K562 (cell line): ENCODE data around the gene NFKBIA. TPM values are rescaled to one million over a fixed set of nuclear protein-coding genes. Genes with fewer than 3 reads are reported as not detected.
A peak's percentile ranks its signal among the peaks of the same experiment; 100 is the strongest.

Experiments
- ATAC-seq: fragments of 200-7000 bp; cut with Tn5 transposase; 3 replicates; pipeline ENCODE4 v1.9.1; 2020; ENCODE audit warnings: moderate library complexity
- BruUV-seq: library from RNA; stranded (reverse); fragments of 400-500 nt; replicated peaks from 2 replicates; lab custom pipeline; 2021; lab: Mats Ljungman, UMichigan
- CTCF ChIA-PET: fragments of 300-600 bp; formaldehyde crosslinking; extraction: SDS; loops from one replicate; lab custom pipeline; 2021; ENCODE audit warnings: low intra/inter-chr PET ratio; lab: Yijun Ruan, JAX
- POLR2A ChIA-PET: fragments of 300-600, 350-650 bp; sonication (Branson Sonifier 250); formaldehyde crosslinking; extraction: SDS; loops from one replicate; lab custom pipeline; 2021; ENCODE audit warnings: antibody characterized with exemption, inconsistent platforms; lab: Yijun Ruan, JAX
- DNase-seq, 4 experiments: peaks; one replicate each; pipeline versions ENCODE4 v3.0.0 to v3.0.0-alpha.2; 2011 to 2018; ENCODE audit warnings: low spot score in 3 of 4, mixed read lengths in 3 of 4; ENCODE audit errors: extremely low read depth in 1 of 4
- FAIRE-seq: peaks from 2 replicates; lab custom pipeline; 2011; peaks lifted over from hg19 to GRCh38; lab: Jason Lieb, UNC
- H2AFZ ChIP-seq: 2 replicates; pipeline ENCODE4 v1.6.0; 2011; ENCODE audit warnings: low read depth, low read length, control low read depth, inconsistent platforms
- H3K27ac ChIP-seq: fragments of 200-600 bp; 3 replicates; pipeline ENCODE4 v1.8.0; 2011; ENCODE audit warnings: low read depth, mild to moderate bottlenecking, control low read depth, inconsistent platforms, low read length, moderate library complexity, mixed read lengths; ENCODE audit errors: extremely low read depth
- H3K27me3 ChIP-seq, 2 experiments: fragments of 300-600 bp in 1 of 2; 2 replicates in 1 of 2; 3 replicates in 1 of 2; pipeline versions ENCODE4 v1.6.0 to v1.8.0; 2011; ENCODE audit warnings: inconsistent platforms in 2 of 2, low read length in 2 of 2, mild to moderate bottlenecking in 1 of 2, mixed read lengths in 1 of 2, moderate library complexity in 1 of 2; ENCODE audit not compliant: control insufficient read depth in 2 of 2, insufficient read depth in 2 of 2
- H3K36me3 ChIP-seq: fragments of 300-600 bp; 3 replicates; pipeline ENCODE4 v1.8.0; 2011; ENCODE audit warnings: mild to moderate bottlenecking, low read length, inconsistent platforms; ENCODE audit not compliant: control insufficient read depth, insufficient read depth
- H3K4me1 ChIP-seq, 2 experiments: fragments of 200-600 bp in 1 of 2; replicated peaks in 1 of 2; 2 replicates in 1 of 2; 3 replicates in 1 of 2; pipeline versions ENCODE4 v1.5.1 to v1.8.0; 2011; ENCODE audit warnings: inconsistent platforms in 2 of 2, low read length in 2 of 2, mild to moderate bottlenecking in 1 of 2, mixed read lengths in 1 of 2, moderate library complexity in 1 of 2; ENCODE audit not compliant: control insufficient read depth in 2 of 2, insufficient read depth in 2 of 2
- H3K4me2 ChIP-seq: 2 replicates; pipeline ENCODE4 v1.6.1; 2011; ENCODE audit warnings: low read length, control low read depth, inconsistent platforms, mixed read lengths; ENCODE audit not compliant: insufficient read depth
- H3K4me3 ChIP-seq: fragments of 200-600 bp; sonication (generic), shearing (Covaris generic); 2 replicates; pipeline ENCODE4 v1.5.1; 2016; ENCODE audit warnings: control low read depth, inconsistent platforms
- H3K79me2 ChIP-seq: fragments of 200-600 bp; 3 replicates; pipeline ENCODE4 v1.8.0; 2011; ENCODE audit warnings: low read length, inconsistent platforms; ENCODE audit not compliant: control insufficient read depth, insufficient read depth
- H3K9ac ChIP-seq, 2 experiments: 2 replicates each; pipeline versions ENCODE4 v1.6.0 to v1.6.1; 2011; ENCODE audit warnings: low read depth in 2 of 2, low read length in 2 of 2, control low read depth in 1 of 2, inconsistent platforms in 1 of 2, mild to moderate bottlenecking in 1 of 2, mixed read lengths in 1 of 2; ENCODE audit not compliant: insufficient read depth in 1 of 2
- H3K9me1 ChIP-seq: one replicate; pipeline ENCODE4 v1.6.0; 2011; ENCODE audit warnings: inconsistent platforms, mild to moderate bottlenecking, low read length, moderate library complexity; ENCODE audit not compliant: control insufficient read depth, insufficient read depth
- H3K9me3 ChIP-seq: replicated peaks from 2 replicates; pipeline ENCODE4 v1.5.1; 2011; ENCODE audit warnings: low read depth, low read length, inconsistent platforms; ENCODE audit not compliant: control insufficient read depth, insufficient read depth
- H4K20me1 ChIP-seq: replicated peaks from 2 replicates; pipeline ENCODE4 v1.6.1; 2011; ENCODE audit warnings: low read length, inconsistent platforms, mixed read lengths; ENCODE audit not compliant: control insufficient read depth, insufficient read depth
- CBX8 ChIP-seq: fragments of 200-600 bp; sonication (generic); IDR thresholded peaks from 2 replicates; pipeline ENCODE4 v1.6.1; 2012; ENCODE audit warnings: borderline replicate concordance, mixed run types, low read depth, mild to moderate bottlenecking, moderate library complexity, mixed read lengths, low read length, control low read depth, inconsistent platforms; ENCODE audit not compliant: poor library complexity, severe bottlenecking; ENCODE audit errors: extremely low read depth
- DACH1 ChIP-seq: fragments of 450-650 bp; IDR thresholded peaks from 2 replicates; pipeline ENCODE4 v1.6.1; 2018; ENCODE audit not compliant: partially characterized antibody
- DIDO1 ChIP-seq: fragments of 450-650 bp; IDR thresholded peaks from 2 replicates; pipeline ENCODE4 v1.6.1; 2016; ENCODE audit warnings: low read depth, missing biosample characterization, missing genetic modification characterization
- E2F4 ChIP-seq: sonication (generic); formaldehyde crosslinking; IDR thresholded peaks from 2 replicates; pipeline ENCODE4 v1.8.0; 2022; ENCODE audit warnings: mild to moderate bottlenecking, low read depth, missing genetic modification reagents
- ETV6 ChIP-seq, 3 experiments: fragments of 150-350 bp in 1 of 3; sonication (generic) in 1 of 3; formaldehyde crosslinking in 1 of 3; IDR thresholded peaks; 2 replicates each; pipeline versions ENCODE4 v1.6.1 to v1.8.0; 2014 to 2022; ENCODE audit warnings: borderline replicate concordance in 2 of 3, low read depth in 2 of 3, antibody characterized with exemption in 1 of 3, low read length in 1 of 3, mild to moderate bottlenecking in 1 of 3, missing genetic modification reagents in 1 of 3
- GTF2A2 ChIP-seq: IDR thresholded peaks from 2 replicates; pipeline ENCODE4 v1.6.1; 2016; ENCODE audit warnings: mild to moderate bottlenecking, missing genetic modification characterization, missing compliant biosample characterization
- HDAC2 ChIP-seq: fragments of 450-650 bp; IDR thresholded peaks from 2 replicates; pipeline ENCODE4 v1.6.1; 2016; ENCODE audit warnings: mild to moderate bottlenecking
- MYBL2 ChIP-seq, 2 experiments: fragments of 450-650 bp in 1 of 2; sonication (generic) in 1 of 2; formaldehyde crosslinking in 1 of 2; IDR thresholded peaks; 2 replicates each; pipeline versions ENCODE4 v1.6.1 to v1.8.1; 2017 to 2022; ENCODE audit warnings: borderline replicate concordance in 1 of 2, inconsistent platforms in 1 of 2, low read depth in 1 of 2, mild to moderate bottlenecking in 1 of 2, missing genetic modification reagents in 1 of 2, moderate library complexity in 1 of 2
- POLR3A ChIP-seq: IDR thresholded peaks from 2 replicates; pipeline ENCODE4 v1.6.1; 2011; ENCODE audit warnings: borderline replicate concordance, mild to moderate bottlenecking, moderate library complexity; ENCODE audit not compliant: insufficient read length, insufficient read depth; ENCODE audit errors: extremely low read depth
- PYGO2 ChIP-seq: fragments of 450-650 bp; IDR thresholded peaks from 2 replicates; pipeline ENCODE4 v1.6.1; 2016; ENCODE audit warnings: mild to moderate bottlenecking, missing genetic modification characterization, moderate library complexity, missing compliant biosample characterization
- RBM34 ChIP-seq: fragments of 200-400 bp; formaldehyde crosslinking; IDR thresholded peaks from 2 replicates; pipeline ENCODE4 v1.6.1; 2018; ENCODE audit warnings: low read length, borderline replicate concordance; ENCODE audit not compliant: insufficient read depth
- XRCC4 ChIP-seq: IDR thresholded peaks from one replicate; pipeline ENCODE4 v1.6.1; 2011; ENCODE audit not compliant: insufficient read depth, insufficient read length; ENCODE audit errors: extremely low read depth
- ZNF232 ChIP-seq: sonication (generic); formaldehyde crosslinking; IDR thresholded peaks from 2 replicates; pipeline ENCODE4 v1.8.0; 2022; ENCODE audit warnings: mild to moderate bottlenecking, missing genetic modification reagents
- ZNF668 ChIP-seq: fragments of 250-450 bp; sonication (Bioruptor Pico); IDR thresholded peaks from 2 replicates; pipeline ENCODE4 v1.8.0; 2022; ENCODE audit warnings: mild to moderate bottlenecking, inconsistent platforms
- WGBS: fragments of 100-300 bp; shearing (Covaris generic); methylation state at CpG from one replicate; pipeline ENCODE4 v1.1.6; 2016; ENCODE audit warnings: low coverage, mixed read lengths; ENCODE audit not compliant: insufficient coverage; ENCODE audit errors: missing lambda C conversion rate; 5-methylcytosine and 5-hydroxymethylcytosine counted together
- in situ Hi-C: fragments of 300-500 bp; cut with MboI; formaldehyde crosslinking; loops from 4 replicates; pipeline ENCODE4 v1.15.0; 2018; ENCODE audit warnings: inconsistent platforms, mixed read lengths
- intact Hi-C: fragments of 100-400 bp; cut with micrococcal nuclease; formaldehyde crosslinking; loops from 2 replicates; pipeline ENCODE4 v1.14.2; 2022
- polyA plus RNA-seq, 8 experiments: library from polyadenylated mRNA; depleted of rRNA in 4 of 8; stranded (reverse) in 5 of 8; unstranded in 3 of 8; fragments of >200 nt; fragmentation: Nextera tagmentation in 2 of 8; fragmentation: Illumina TruSeq in 1 of 8; extraction: Ambion mirVana in 2 of 8; extraction: Trizol in 1 of 8; gene quantifications; 2 replicates each; pipeline versions ENCODE4 v1.2.1 to v1.2.3, GENCODE V29; 2011 to 2014; ENCODE audit warnings: inconsistent platforms in 1 of 8, missing spikeins in 1 of 8
- total RNA-seq, 7 experiments: library from RNA; depleted of rRNA in 6 of 7; stranded (reverse); fragments of >200 nt in 6 of 7; fragmentation: Illumina TruSeq in 2 of 7; extraction: Trizol in 2 of 7; gene quantifications; 2 replicates each; pipeline versions ENCODE4 v1.2.1 to v1.2.3, GENCODE V29; 2011 to 2021; ENCODE audit warnings: low replicate concordance in 1 of 7

NFKBIA gene
- total and polyA plus RNA-seq, 9 of the 15 experiments (the other 6 are each of a cell fraction or from before 2014, with no cell fraction given), result 6.9 to 31.8 (median 18.2) TPM

GRCh38 chr14:35401422-35402265 lies 2.9 kb downstream of the NFKBIA start:
- ATAC-seq (no peak), FAIRE-seq (no peak), DNase-seq (no peak)
- Histone ChIP-seq H4K20me1 (no peaks in the 10 kb centered on the region), H3K9ac (peak overlapping the region in 1 of 2 experiments; percentile 76; a peak in 2 of 4 replicates), H3K27ac (0 out of 3 replicates have a peak overlapping the region, but pooled peaks have one; percentile 13), H3K9me3 (no peaks in the 10 kb centered on the region), H3K9me1 (no peaks in the 10 kb centered on the region), H3K79me2 (peaks cover 39% of the 10 kb centered on the region), H3K4me1 (peaks cover 23 to 28% of the 10 kb centered on the region in 2 experiments), H3K27me3 (no peaks in the 10 kb centered on the region), H3K4me2 (peak overlapping the region; percentile 32), H2AFZ (no peak overlapping the region), H3K4me3 (peak overlapping the region; percentile 6; the same call in 1 of the 2 replicates), H3K36me3 (peaks cover 39% of the 10 kb centered on the region)
- BruUV-seq, result no TSS peak
- intact Hi-C loops, result loop anchor here (5.0 to 10.0 kb wide), 4 partner anchors 34 to 357 kb away; partner anchors contain the start of genes FAM177A1 and PSMA6
- ChIA-PET POLR2A (interaction anchor here (0.8 to 4.2 kb wide), 10 partner anchors 10 to 280 kb away, joined by 3 to 49 read pairs (median 6); partner anchors contain the start of genes PPP2R3C and PSMA6), CTCF (interaction anchor here (0.6 kb wide), 1 partner anchor 65 kb away, joined by 3 read pairs; no protein-coding TSS in a partner anchor)
- 61% methylated on average over 12 of the region's 14 CpGs for whole genome bisulfite sequencing
- in situ Hi-C loops, result loop anchor here (10.0 to 25.0 kb wide), 2 partner anchors 727 to 1064 kb away; no protein-coding TSS in a partner anchor
- no peak for TF ChIP-seq POLR3A
- no peak for TF ChIP-seq MYBL2 (IDR thresholded peaks at IDR 0.05; ENCODE audit: low read depth)
- no peak for TF ChIP-seq MYBL2 (CRISPR knock-in tag; IDR thresholded peaks at IDR 0.05; ENCODE audit: borderline replicate concordance)
- no peak for TF ChIP-seq ZNF668
- TF ChIP-seq XRCC4, result no peak
- TF ChIP-seq RBM34, result no peak
- TF ChIP-seq ZNF232 (CRISPR knock-in tag), result no peak
- no peak for TF ChIP-seq PYGO2
- TF ChIP-seq DIDO1 (tag), result no peak
- no peak for TF ChIP-seq DACH1
- TF ChIP-seq ETV6 (IDR thresholded peaks at IDR 0.05; ENCODE audit: borderline replicate concordance in 1 of 2, low read depth in 2 of 2, low read length in 1 of 2), result no peak
- TF ChIP-seq ETV6 (CRISPR knock-in tag; IDR thresholded peaks at IDR 0.05; ENCODE audit: borderline replicate concordance), result no peak
- no peak for TF ChIP-seq GTF2A2 (tag)
- no peak for TF ChIP-seq E2F4 (CRISPR knock-in tag)
- TF ChIP-seq CBX8, result no peak
- TF ChIP-seq HDAC2, result no peak
